ENCODE measurements around the gene HDAC9.

DNA sequence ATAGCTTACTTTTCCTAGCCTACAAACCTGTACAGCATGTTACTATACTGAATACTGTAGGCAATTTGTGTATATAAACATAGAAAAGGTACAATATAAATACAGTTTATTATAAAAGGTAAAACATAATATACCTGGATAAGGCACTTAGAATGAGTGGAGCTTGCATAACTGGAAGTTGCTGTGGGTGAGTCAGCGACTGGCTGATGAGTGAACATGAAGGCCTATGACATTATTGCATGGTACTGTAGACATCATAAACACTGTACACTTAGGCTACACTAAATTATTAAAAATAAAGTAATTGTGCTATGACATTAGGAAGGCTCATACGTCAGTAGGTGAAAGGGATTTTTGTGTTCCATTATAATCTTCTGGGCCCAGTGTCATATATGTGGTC is 228.8 kb downstream of the HDAC9 start:
- no peak for TF ChIP-seq CTCF (IDR thresholded peaks at IDR 0.05)
- no peak for TF ChIP-seq EP300 (IDR thresholded peaks at IDR 0.05)

All from gastroesophageal sphincter (tissue), 3 donors.